PC-9 (cell line): Measurements from ENCODE around the gene UNC13B. TPM values are rescaled to one million over a fixed set of nuclear protein-coding genes. Genes with fewer than 3 reads are reported as not detected.

ENCODE experiments used
- BruUV-seq: library from RNA; stranded (reverse); fragments of 400-500 nt; replicated peaks from 2 replicates; lab custom pipeline; 2021; lab: Mats Ljungman, UMichigan
- CTCF ChIA-PET: fragments of 300-600 bp; sonication (Branson Sonifier 250); formaldehyde crosslinking; loops from one replicate; lab custom pipeline; 2022; ENCODE audit warnings: antibody characterized with exemption; lab: Charles Lee
- POLR2A ChIA-PET: fragments of 300-600 bp; sonication (Branson Sonifier 250); formaldehyde crosslinking; loops from one replicate; lab custom pipeline; 2022; ENCODE audit warnings: antibody characterized with exemption; ENCODE audit not compliant: unreplicated experiment; lab: Charles Lee
- DNase-seq, 2 experiments: peaks; one replicate each; pipeline versions ENCODE4 v3.0.0 to v3.0.0-alpha.2; 2015 to 2022; ENCODE audit warnings: mixed read lengths in 1 of 2
- H2AFZ ChIP-seq: fragments of 200-600 bp; sonication (generic); 2 replicates; pipeline ENCODE4 v1.8.1; 2017; ENCODE audit warnings: antibody characterized with exemption
- H3F3A ChIP-seq: fragments of 200-600 bp; sonication (generic); 2 replicates; pipeline ENCODE4 v1.8.1; 2017; ENCODE audit warnings: antibody characterized with exemption, mild to moderate bottlenecking, low read depth; ENCODE audit not compliant: insufficient read depth
- H3K27ac ChIP-seq: fragments of 200-600 bp; sonication (generic); 2 replicates; pipeline ENCODE4 v1.6.1; 2016; ENCODE audit warnings: mixed run types
- H3K27me3 ChIP-seq: fragments of 200-600 bp; sonication (generic); 2 replicates; pipeline ENCODE4 v1.6.1; 2016; ENCODE audit warnings: low read depth, mixed run types; ENCODE audit not compliant: insufficient read depth
- H3K36me3 ChIP-seq: fragments of 200-600 bp; sonication (generic); 2 replicates; pipeline ENCODE4 v1.6.1; 2016; ENCODE audit warnings: low read depth, mixed run types
- H3K4me1 ChIP-seq: fragments of 200-600 bp; sonication (generic); replicated peaks from 2 replicates; pipeline ENCODE4 v1.6.1; 2016; ENCODE audit warnings: mixed run types; ENCODE audit not compliant: insufficient read depth
- H3K4me2 ChIP-seq: fragments of 200-600 bp; sonication (generic); 2 replicates; pipeline ENCODE4 v1.6.1; 2017; ENCODE audit warnings: mixed run types
- H3K4me3 ChIP-seq: fragments of 200-600 bp; sonication (generic); 2 replicates; pipeline ENCODE4 v1.6.1; 2016; ENCODE audit warnings: mixed run types
- H3K79me2 ChIP-seq: fragments of 200-600 bp; sonication (generic); 2 replicates; pipeline ENCODE4 v1.6.1; 2017; ENCODE audit warnings: low read depth, mixed run types
- H3K9me2 ChIP-seq: fragments of 200-600 bp; sonication (generic); 2 replicates; pipeline ENCODE4 v1.8.1; 2017; ENCODE audit warnings: mild to moderate bottlenecking; ENCODE audit not compliant: insufficient read depth
- H3K9me3 ChIP-seq: fragments of 200-600 bp; sonication (generic); 2 replicates; pipeline ENCODE4 v1.8.1; 2016; ENCODE audit warnings: low read depth; ENCODE audit not compliant: insufficient read depth
- H4K20me1 ChIP-seq: fragments of 200-600 bp; sonication (generic); 2 replicates; pipeline ENCODE4 v1.8.1; 2017; ENCODE audit not compliant: insufficient read depth
- CTCF ChIP-seq: fragments of 200-600 bp; sonication (generic); conservative IDR thresholded peaks from 2 replicates; pipeline ENCODE4 v1.6.1; 2017; ENCODE audit warnings: mixed run types, antibody characterized with exemption, mild to moderate bottlenecking, moderate library complexity
- EZH2 ChIP-seq: fragments of 200-600 bp; sonication (generic); IDR thresholded peaks from 2 replicates; pipeline ENCODE4 v1.8.0; 2017; ENCODE audit warnings: antibody characterized with exemption, low read depth
- intact Hi-C: fragments of 100-400 bp; cut with micrococcal nuclease; formaldehyde crosslinking; loops from one replicate; pipeline ENCODE4 v1.10.0; 2022; ENCODE audit not compliant: unreplicated experiment
- total RNA-seq: library from RNA; stranded (reverse); gene quantifications from 2 replicates; pipeline ENCODE4 v1.2.3, GENCODE V29; 2021

UNC13B gene
- total RNA-seq, 1 experiment from 2014 or later: not detected

GRCh38 chr9:35308316-35308715 lies 146.5 kb downstream of the UNC13B start:
- Histone ChIP-seq H3K4me2 (no peak overlapping the region), H3K79me2 (no peaks in the 10 kb centered on the region), H2AFZ (no peak overlapping the region), H3K4me1 (no peaks in the 10 kb centered on the region), H3K27ac (no peak overlapping the region), H3K4me3 (no peak overlapping the region), H3F3A (no peaks in the 10 kb centered on the region), H3K36me3 (no peaks in the 10 kb centered on the region), H4K20me1 (no peaks in the 10 kb centered on the region), H3K27me3 (0 out of 2 replicates have a peak, but pooled peaks cover 3% of the 10 kb centered on the region), H3K9me3 (no peaks in the 10 kb centered on the region), H3K9me2 (no peaks in the 10 kb centered on the region)
- TF ChIP-seq CTCF (no peak), EZH2 (no peak)
- intact Hi-C loops: no loop called here
- CTCF ChIA-PET: no interaction called here
- DNase-seq: no peak
- BruUV-seq: no TSS peak
- POLR2A ChIA-PET: no interaction called here

GRCh38 chr9:35311891-35312639 lies 150.3 kb downstream of the UNC13B start:
- no peak for DNase-seq
- no peak for TF ChIP-seq CTCF
- TF ChIP-seq EZH2: no peak
- Histone ChIP-seq H2AFZ (no peak overlapping the region), H3K79me2 (no peaks in the 10 kb centered on the region), H3K4me2 (no peak overlapping the region), H3K4me3 (no peak overlapping the region), H3K4me1 (no peaks in the 10 kb centered on the region), H3K27me3 (no peaks in the 10 kb centered on the region), H3K9me3 (no peaks in the 10 kb centered on the region), H3K9me2 (no peaks in the 10 kb centered on the region), H3F3A (no peaks in the 10 kb centered on the region), H3K36me3 (no peaks in the 10 kb centered on the region), H3K27ac (no peak overlapping the region), H4K20me1 (no peaks in the 10 kb centered on the region)
- intact Hi-C loops: no loop called here
- POLR2A ChIA-PET: interaction anchor here (0.6 kb wide), 1 partner anchor 59 kb away, joined by 7 read pairs; no protein-coding TSS in a partner anchor
- no TSS peak for BruUV-seq
- CTCF ChIA-PET: no interaction called here

GRCh38 chr9:35313460-35313859 lies 151.7 kb downstream of the UNC13B start:
- POLR2A ChIA-PET: no interaction called here
- Histone ChIP-seq H3K4me1 (no peaks in the 10 kb centered on the region), H3K27ac (no peak overlapping the region), H3K4me2 (no peak overlapping the region), H3K36me3 (no peaks in the 10 kb centered on the region), H3K9me3 (no peaks in the 10 kb centered on the region), H3K27me3 (no peaks in the 10 kb centered on the region), H3K79me2 (no peaks in the 10 kb centered on the region), H3K9me2 (no peaks in the 10 kb centered on the region), H3F3A (no peaks in the 10 kb centered on the region), H4K20me1 (no peaks in the 10 kb centered on the region), H2AFZ (no peak overlapping the region), H3K4me3 (no peak overlapping the region)
- no peak for DNase-seq
- TF ChIP-seq CTCF: no peak
- no peak for TF ChIP-seq EZH2
- CTCF ChIA-PET: no interaction called here
- intact Hi-C loops: no loop called here
- BruUV-seq: no TSS peak
